ENCODE data around the gene JAZF1. TPM values are rescaled to one million over a fixed set of nuclear protein-coding genes. Genes with fewer than 3 reads are reported as not detected.
A peak's percentile ranks its signal among the peaks of the same experiment; 100 is the strongest.

JAZF1 gene
- total RNA-seq, 2 donors from 2014 or later: 4.0 to 4.9 TPM

DNA sequence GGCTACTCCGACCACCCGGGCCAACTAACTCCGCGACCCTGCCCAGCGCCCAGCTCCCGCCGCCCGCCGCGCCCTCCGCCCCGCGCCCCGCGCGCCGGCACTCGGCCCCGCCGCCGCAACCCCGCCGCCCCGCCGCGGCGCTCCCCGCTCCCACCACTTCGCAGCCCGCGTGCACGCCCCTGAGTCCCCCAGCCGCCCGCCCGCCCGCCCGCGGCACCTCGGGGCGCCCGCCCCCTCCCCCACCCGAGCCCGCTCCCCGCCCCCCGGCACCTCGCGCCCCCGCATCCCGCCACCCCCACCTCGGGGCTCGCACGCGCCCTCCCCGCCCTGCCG lies 598 bp downstream of the JAZF1 start:
- no CpG with 5 or more reads among the region's 55 CpGs for WGBS, 2 donors

DNA sequence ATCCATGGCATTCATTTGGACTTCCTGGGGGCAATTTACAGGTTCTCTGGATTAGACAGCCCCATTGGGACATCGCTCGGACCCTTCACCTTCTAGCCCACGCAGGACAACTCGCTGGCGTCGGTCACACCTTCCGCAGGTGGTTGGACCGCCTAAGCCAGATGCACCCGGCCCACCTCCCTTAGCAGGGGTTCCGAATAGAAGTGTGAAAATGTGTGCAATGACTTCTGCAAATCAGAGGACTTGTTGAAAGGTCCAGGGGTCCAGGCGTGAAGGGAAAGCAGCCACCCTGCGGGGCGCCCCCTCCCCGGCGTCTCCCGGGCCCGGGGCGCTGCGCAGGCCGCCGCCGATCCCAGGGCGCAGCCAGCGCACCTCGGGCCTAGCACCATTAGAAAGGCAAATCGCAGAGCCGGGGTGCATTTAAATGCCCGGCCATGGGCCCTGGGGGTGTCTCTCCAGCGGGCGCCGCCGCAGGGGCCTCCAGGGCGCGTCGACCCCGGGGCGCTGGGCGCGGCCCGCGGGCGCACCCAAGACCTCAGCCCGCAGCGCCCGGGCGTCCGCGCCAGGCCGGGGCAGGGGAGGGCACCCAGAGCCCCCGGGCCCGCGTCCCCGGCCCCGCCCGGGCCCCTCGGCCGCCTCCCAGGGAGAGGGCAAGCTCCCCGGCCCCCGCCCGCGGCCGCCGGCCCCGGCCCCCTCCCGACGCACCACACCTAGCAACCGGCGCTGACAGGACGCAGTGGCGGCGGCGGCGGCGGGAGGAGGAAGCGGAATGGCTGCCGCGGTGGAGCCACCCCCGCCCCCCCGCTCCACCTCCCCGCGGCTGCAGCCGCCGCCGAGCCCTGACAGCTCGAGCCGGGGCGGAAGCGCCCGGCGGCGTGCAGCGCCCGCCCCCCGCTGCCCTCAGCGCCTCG lies 1.2 kb downstream of the JAZF1 start:
- Histone ChIP-seq H3K4me3 (peak overlapping the region in 1 of 2 donors; percentile 40), H3K27me3 (no peaks in the 10 kb centered on the region), H3K4me1 (peaks cover 20% of the 10 kb centered on the region), H3K36me3 (replicated peaks in 1 of 2; ENCODE audit: insufficient read depth in 1 of 2, low read depth in 2 of 2) (no peaks in the 10 kb centered on the region), H3K27ac (peak overlapping the region; percentile 20 to 82 (median 70)), H3K9me3 (no peaks in the 10 kb centered on the region)
- intact Hi-C loops (cut with DNase I): no loop called here
- DNase-seq (peak; percentile 74 to 79 (median 75)), ATAC-seq (peak; percentile 85)
- WGBS, 2 donors: 1 to 2% methylated on average over 10 to 80 of the region's 96 CpGs
- no peak for TF ChIP-seq CTCF (IDR thresholded peaks at IDR 0.05)
- no peak for TF ChIP-seq POLR2A (IDR thresholded peaks at IDR 0.05)

More for the DNA sequence above, 598 bp downstream of the JAZF1 start:
- TF ChIP-seq POLR2A (IDR thresholded peaks at IDR 0.05) (no peak), CTCF (IDR thresholded peaks at IDR 0.05) (no peak)
- Histone ChIP-seq H3K27ac (peak overlapping the region; percentile 48 to 91 (median 80)), H3K4me3 (peak overlapping the region; percentile 74 to 79), H3K36me3 (replicated peaks in 1 of 2; ENCODE audit: insufficient read depth in 1 of 2, low read depth in 2 of 2) (no peaks in the 10 kb centered on the region), H3K27me3 (no peaks in the 10 kb centered on the region), H3K4me1 (peaks cover 20% of the 10 kb centered on the region), H3K9me3 (no peaks in the 10 kb centered on the region)
- DNase-seq: no peak
- no peak for ATAC-seq
- intact Hi-C loops (cut with DNase I): no loop called here

DNA sequence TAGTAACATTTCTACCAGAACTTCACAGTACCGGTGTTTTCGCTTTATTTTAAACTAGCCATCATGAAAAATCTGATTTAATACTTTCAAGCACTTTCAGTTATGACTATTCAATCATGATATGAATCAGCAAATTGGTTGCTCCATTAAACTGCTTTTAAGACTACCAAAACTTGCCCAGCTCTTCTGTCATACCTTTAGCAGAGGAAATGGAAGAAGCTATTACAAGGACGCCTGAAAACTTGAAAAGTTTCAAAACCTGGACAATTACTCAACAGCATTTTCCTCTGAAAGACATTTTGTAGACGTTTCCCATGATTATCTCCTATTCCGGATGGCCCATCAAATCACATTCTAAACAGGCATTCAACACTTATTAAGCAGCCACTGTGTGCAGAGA lies 2.0 kb downstream of the JAZF1 start:
- H3K27me3 ChIP-seq: no peaks in the 10 kb centered on the region
- DNase-seq (no peak), ATAC-seq (no peak)
- H3K36me3 ChIP-seq (replicated peaks in 1 of 2; ENCODE audit: insufficient read depth in 1 of 2, low read depth in 2 of 2): no peaks in the 10 kb centered on the region
- 47 to 53% methylated on average over 5 of the region's 5 CpGs for WGBS, 2 donors
- TF ChIP-seq POLR2A (IDR thresholded peaks at IDR 0.05) (no peak), CTCF (IDR thresholded peaks at IDR 0.05) (no peak)
- peak overlapping the region in 3 of 4 donors; percentile 63 to 82 (median 78) for H3K27ac ChIP-seq
- peaks cover 20% of the 10 kb centered on the region for H3K4me1 ChIP-seq
- no peak overlapping the region for H3K4me3 ChIP-seq
- no peaks in the 10 kb centered on the region for H3K9me3 ChIP-seq
- intact Hi-C loops (cut with DNase I): no loop called here

DNA sequence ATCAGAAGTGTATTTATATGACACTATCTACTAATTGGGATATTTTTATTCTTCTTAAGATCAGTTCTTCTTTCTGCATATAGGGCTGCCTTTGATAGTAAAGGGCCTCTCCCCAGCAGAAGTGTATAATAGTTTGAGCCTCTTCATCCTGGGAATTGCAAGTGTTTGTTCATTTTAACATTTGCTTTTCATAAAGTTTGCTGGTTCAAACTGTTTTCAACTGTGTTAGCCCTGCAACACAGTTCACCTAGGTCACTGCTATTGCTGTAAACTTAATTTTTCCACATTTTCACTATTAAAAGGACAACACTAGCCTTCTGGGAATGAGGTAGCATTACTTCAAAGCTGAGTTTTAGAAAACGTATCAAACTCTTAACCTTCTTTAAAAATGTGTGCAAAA lies 2.8 kb downstream of the JAZF1 start:
- H3K27me3 ChIP-seq: no peaks in the 10 kb centered on the region
- H3K27ac ChIP-seq: no peak overlapping the region
- intact Hi-C loops (cut with DNase I): no loop called here
- H3K9me3 ChIP-seq: no peaks in the 10 kb centered on the region
- DNase-seq (no peak), ATAC-seq (no peak)
- TF ChIP-seq POLR2A (IDR thresholded peaks at IDR 0.05) (no peak), CTCF (IDR thresholded peaks at IDR 0.05) (no peak)
- no peaks in the 10 kb centered on the region for H3K36me3 ChIP-seq (replicated peaks in 1 of 2; ENCODE audit: insufficient read depth in 1 of 2, low read depth in 2 of 2)
- H3K4me1 ChIP-seq: peaks cover 20% of the 10 kb centered on the region
- no peak overlapping the region for H3K4me3 ChIP-seq
- WGBS, 2 donors: 64 to 83% methylated on average over 1 of the region's 1 CpG

GRCh38 chr7:28176645-28177044 lies 4.0 kb downstream of the JAZF1 start:
- H3K27ac ChIP-seq: no peak overlapping the region
- H3K36me3 ChIP-seq (replicated peaks in 1 of 2; ENCODE audit: insufficient read depth in 1 of 2, low read depth in 2 of 2): no peaks in the 10 kb centered on the region
- no peak for DNase-seq
- no peak for ATAC-seq
- no peaks in the 10 kb centered on the region for H3K9me3 ChIP-seq
- WGBS, 2 donors: 73 to 78% methylated on average over 2 of the region's 2 CpGs
- peaks cover 20% of the 10 kb centered on the region for H3K4me1 ChIP-seq
- H3K27me3 ChIP-seq: no peaks in the 10 kb centered on the region
- TF ChIP-seq POLR2A (IDR thresholded peaks at IDR 0.05) (no peak), CTCF (IDR thresholded peaks at IDR 0.05) (no peak)
- intact Hi-C loops (cut with DNase I): no loop called here
- no peak overlapping the region for H3K4me3 ChIP-seq
